HT-29 (cell line): ENCODE measurements around the gene SLC35F3. TPM values are rescaled to one million over a fixed set of nuclear protein-coding genes. Genes with fewer than 3 reads are reported as not detected.

ENCODE experiments used
- DNase-seq: peaks from one replicate; pipeline ENCODE4 v3.0.0-alpha.2; 2015; ENCODE audit warnings: low spot score
- total RNA-seq: library from RNA; depleted of rRNA; stranded (reverse); fragments of >200 nt; shearing (Covaris generic); gene quantifications from 2 replicates; pipeline ENCODE4 v1.2.3, GENCODE V29; 2014

SLC35F3 gene
- total RNA-seq, 1 experiment from 2014 or later: not detected

GRCh38 chr1:234315091-234315541, 410.6 kb downstream of the SLC35F3 start:
- DNase-seq: no peak

- no peak for DNase-seq
These were observed 411.1 kb downstream of the SLC35F3 start for GRCh38 chr1:234315588-234315987.

DNA sequence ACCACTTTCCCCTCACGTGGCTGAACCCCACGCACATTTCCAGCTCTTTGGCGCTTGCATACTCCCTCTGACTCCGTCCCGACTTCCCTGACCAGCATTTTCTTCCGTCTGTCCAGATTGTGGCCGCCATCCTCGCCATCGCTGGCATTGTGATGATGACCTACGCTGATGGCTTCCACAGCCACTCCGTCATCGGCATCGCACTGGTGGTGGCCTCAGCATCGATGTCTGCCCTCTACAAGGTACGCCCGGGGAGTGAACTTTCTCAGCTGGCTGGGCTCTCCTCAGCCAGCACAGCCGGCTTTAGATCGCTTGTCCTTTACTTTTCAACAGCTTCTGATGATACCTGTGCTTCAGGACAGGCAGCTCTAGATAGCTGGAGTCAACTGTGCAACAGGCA, 412.0 kb downstream of the SLC35F3 start:
- no peak for DNase-seq

GRCh38 chr1:234316937-234317336, 412.5 kb downstream of the SLC35F3 start:
- no peak for DNase-seq

DNA sequence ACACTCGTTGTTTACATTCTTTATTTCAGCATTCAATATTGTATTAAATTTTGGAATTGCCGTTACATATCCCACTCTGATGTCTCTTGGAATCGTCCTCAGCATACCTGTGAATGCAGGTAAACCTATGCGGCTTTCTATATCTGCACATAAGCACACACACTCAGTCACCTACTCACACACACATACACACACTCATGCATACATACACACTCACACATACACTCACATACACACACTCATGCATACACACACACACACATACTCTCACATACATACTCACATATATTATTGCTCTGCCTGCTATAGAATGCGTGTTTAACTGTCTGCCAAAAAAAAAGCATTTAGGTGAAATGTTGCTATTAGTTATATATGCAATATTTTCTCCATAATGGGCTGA, 415.6 kb downstream of the SLC35F3 start:
- no peak for DNase-seq

GRCh38 chr1:234320549-234320948, 416.1 kb downstream of the SLC35F3 start:
- no peak for DNase-seq

DNA sequence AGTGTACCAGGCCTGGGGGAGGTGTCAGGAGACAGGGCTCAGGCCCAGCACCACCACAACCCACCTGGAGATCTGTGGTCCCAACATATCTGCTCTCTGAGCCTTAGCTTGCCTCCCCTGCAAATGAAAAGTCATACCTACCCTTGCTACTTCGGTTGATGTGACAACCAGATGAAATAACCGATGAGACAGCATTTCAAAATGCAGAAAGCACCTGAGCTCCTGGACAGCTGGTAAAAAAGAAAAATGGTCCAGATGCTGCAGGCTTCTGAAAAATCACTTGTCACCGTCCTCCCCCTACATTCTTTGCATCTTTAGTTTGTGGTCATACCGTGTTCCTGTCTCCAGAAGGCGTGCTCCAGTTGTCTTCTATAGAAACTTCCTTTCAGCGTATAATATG, 416.8 kb downstream of the SLC35F3 start:
- DNase-seq: no peak

GRCh38 chr1:234322097-234322496, 417.6 kb downstream of the SLC35F3 start:
- DNase-seq: no peak

GRCh38 chr1:234322979-234323378, 418.5 kb downstream of the SLC35F3 start:
- DNase-seq: peak; percentile 57

DNA sequence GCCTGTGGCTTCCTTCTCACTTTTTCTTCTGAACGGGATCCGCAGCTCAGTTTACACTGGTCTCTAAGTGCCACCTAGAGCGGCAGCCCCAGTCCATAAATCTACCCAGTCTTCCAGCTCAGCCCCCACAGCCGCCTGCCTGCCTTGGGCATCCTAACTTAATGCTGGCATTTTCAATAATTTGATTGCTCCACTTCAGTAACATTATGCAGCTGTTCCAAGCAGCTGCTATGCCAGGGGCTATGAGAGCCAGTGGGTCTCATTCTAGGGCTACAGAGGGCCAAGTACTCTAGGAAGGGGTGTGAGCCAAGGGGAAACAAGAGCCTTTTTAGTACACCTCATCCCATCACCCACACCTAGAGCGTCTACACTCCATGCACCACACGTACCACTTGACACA, 420.3 kb downstream of the SLC35F3 start:
- no peak for DNase-seq

DNA sequence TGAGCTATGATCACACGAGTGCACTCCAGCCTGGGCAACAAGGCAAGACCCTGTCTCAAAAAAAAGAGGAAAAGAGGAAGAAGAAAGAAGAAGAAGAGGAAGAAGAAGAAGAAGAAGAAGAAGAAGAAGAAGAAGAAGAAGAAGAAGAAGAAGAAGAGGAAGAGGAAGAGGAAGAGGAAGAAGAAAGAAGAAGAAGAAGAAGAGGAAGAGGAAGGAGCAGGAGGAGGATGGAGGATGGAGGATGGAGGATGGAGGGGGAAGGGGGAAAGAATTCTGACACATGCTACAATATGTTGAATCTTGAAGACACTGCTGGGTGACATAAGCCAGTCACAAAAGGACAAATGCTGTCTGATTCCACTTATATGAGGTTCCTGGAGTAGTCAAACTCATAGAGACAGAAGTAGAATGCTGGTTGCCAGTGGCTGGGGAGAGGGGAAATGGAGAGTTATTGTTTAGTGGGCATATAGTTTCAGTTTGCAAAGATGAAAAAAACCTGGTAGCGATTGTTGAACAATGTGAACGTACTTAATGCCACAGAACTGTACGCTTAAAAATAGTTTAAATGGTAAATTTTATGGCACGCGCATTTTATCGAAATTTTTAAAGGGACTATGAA, 421.5 kb downstream of the SLC35F3 start:
- DNase-seq: no peak

DNA sequence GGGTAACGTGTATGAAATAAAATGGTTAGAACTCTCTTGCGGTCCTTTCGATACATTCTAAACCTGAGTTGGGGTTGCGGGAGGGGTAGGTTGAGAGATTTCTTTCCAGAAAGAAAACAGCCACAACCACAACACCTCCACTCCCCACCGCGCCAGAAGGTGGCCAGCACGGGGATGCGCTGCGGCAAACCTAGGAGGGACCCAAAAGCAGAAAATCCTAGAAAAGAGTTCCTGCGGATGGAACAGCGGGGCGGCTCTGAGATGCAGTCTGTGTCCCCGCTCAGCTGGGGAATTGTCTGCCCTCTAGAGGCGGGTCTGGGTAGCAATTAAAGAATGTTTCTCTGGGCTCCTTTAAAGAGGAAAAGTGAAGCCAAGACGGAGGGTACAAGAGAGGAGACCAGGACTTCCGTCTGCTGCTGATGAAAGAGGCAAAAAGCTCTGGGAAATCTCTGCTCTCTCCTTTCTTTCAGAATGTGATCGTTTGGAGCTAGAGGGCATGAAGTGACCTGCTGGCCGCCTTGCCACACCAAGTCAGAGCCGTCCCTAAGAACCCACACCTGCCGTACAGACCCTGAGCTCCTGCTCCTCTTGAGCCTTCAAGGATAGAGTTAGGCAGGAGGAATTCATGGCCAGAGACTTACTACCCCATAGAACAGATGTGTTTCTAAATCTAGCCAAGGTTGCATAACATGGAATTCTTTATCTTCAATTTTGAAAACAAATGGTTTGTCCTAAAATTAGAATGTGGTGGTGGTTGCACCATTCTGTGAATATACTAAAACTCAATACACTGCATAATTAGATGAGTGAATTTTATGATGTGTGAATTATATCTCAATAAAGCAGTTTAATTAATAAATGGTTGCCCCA, 422.3 kb downstream of the SLC35F3 start:
- DNase-seq: peak; percentile 72

DNA sequence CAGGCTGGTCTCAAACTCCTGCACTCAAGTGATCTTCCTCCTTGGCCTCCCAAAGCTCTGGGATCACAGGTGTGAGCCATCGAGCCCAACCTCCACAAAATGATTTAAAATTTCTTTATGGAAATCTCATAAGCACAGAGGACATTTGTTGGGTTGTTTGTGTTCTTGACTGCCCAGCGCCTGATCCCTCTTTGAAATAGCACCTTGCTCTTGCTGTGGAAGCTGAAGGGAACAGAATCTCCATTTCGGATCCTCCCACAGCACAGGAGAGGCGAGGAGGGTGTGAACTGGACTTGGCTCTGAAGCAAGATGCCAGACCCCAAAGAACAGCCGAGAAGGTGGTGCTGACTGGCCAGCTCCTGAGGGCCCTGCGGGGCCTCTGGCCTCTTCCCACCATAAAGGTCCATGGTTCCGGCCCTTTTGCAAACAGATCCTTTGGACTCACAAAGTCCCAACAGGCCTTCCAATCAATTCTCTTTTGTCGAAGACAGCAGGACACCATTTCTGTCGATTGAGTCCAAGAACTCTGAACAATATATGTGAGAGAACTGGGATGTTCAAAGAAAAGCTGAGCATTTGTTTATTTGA, 423.2 kb downstream of the SLC35F3 start:
- no peak for DNase-seq

- no peak for DNase-seq
These were observed 426.4 kb downstream of the SLC35F3 start for GRCh38 chr1:234330843-234331215.

GRCh38 chr1:234331507-234331906, 427.0 kb downstream of the SLC35F3 start:
- no peak for DNase-seq

GRCh38 chr1:234336359-234336758, 431.9 kb downstream of the SLC35F3 start:
- no peak for DNase-seq

DNA sequence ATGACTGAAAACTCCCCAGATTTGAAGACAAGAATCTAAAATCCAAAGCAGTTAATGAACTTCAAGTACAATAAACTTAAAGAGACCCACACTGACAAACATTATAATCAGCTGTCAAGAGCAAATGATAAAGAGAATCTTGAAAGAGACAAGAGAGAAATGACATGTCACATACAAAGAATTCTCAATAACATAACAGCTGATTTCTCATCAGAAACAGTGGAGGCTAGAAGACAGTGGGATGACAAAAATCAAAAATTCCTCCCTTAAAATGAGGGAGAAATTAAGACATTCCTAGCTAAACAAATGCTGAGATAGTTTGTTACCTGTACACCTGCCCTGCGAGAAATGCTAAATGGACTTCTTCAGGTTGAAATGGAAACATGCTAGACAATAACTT, 432.8 kb downstream of the SLC35F3 start:
- no peak for DNase-seq

- no peak for DNase-seq
These were observed 436.1 kb downstream of the SLC35F3 start for GRCh38 chr1:234340528-234340927.

GRCh38 chr1:234342774-234343173, 438.3 kb downstream of the SLC35F3 start:
- no peak for DNase-seq

GRCh38 chr1:234345237-234345636, 440.8 kb downstream of the SLC35F3 start:
- DNase-seq: no peak

GRCh38 chr1:234348964-234349363, 444.5 kb downstream of the SLC35F3 start:
- no peak for DNase-seq

DNA sequence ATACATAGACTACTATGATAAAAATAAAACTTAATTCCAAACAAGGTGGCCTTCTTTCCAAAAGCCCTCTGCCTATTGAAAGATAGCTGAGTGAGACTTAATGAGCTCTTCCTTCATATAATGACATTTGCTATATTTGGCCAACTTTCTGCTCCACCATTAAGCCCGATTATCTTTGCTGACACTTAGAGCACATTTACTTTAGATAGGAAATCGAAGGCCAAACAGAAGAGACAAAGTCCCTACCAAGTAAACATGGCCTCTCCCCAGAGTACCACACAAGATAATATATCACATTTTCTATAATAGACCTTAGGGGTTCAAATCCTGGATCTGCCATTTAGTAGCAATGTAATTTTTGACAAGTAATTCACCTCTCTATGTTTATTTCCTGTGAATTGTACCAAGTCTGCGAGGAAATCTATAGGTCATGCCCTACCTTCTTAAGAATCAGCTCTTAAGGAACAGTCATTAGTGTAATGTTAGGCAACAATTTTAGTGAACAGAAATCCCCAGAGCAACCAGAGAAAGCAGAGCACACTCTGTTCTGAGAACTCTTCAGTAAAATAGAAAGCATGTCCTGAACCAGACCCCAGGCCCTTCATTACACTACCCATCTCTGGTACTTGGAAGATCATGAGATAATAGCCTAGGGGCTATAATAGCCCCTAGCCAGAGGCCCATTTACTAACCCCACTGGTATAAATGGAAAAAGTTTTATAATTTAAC, 451.5 kb downstream of the SLC35F3 start:
- DNase-seq: no peak
